Nephron progenitor cell (in vitro differentiated cells): ENCODE results near the gene SPDYE6.
"Not testable (repeated sequence)": the region's sequence is repeated elsewhere in the genome, so short reads cannot be mapped to it uniquely, and the experiment has no call there.

Experiments used
- DNase-seq: peaks from one replicate; pipeline ENCODE4 v3.0.0; 2021
- H3K27ac Mint-ChIP-seq: 2 replicates; pipeline ENCODE4 v1.8.0; 2021; ENCODE audit warnings: mild to moderate bottlenecking, moderate library complexity, mixed read lengths
- H3K27me3 Mint-ChIP-seq: 2 replicates; pipeline ENCODE4 v1.8.0; 2021; ENCODE audit warnings: mild to moderate bottlenecking, low read depth, mixed read lengths; ENCODE audit not compliant: poor library complexity
- H3K36me3 Mint-ChIP-seq: 2 replicates; pipeline ENCODE4 v1.8.0; 2021; ENCODE audit warnings: low read depth, mixed read lengths
- H3K4me1 Mint-ChIP-seq: 2 replicates; pipeline ENCODE4 v1.8.0; 2021; ENCODE audit warnings: mixed read lengths
- H3K4me3 Mint-ChIP-seq: 2 replicates; pipeline ENCODE4 v1.8.0; 2021; ENCODE audit warnings: mild to moderate bottlenecking, moderate library complexity, mixed read lengths
- H3K9me3 Mint-ChIP-seq: 2 replicates; pipeline ENCODE4 v1.8.0; 2021; ENCODE audit warnings: mild to moderate bottlenecking, moderate library complexity, mixed read lengths
- CTCF ChIP-seq: fragments of 200-600 bp; sonication (generic); IDR thresholded peaks from 2 replicates; pipeline ENCODE4 v1.5.0; 2021; ENCODE audit warnings: antibody characterized with exemption

The SPDYE6 gene

GRCh38 chr7:102326157-102326889 is 29.9 kb downstream of the SPDYE6 start:
- H3K27ac Mint-ChIP-seq = peak overlapping the region; percentile 51
- TF ChIP-seq CTCF = no peak
- peaks cover 22% of the 10 kb centered on the region for H3K27me3 Mint-ChIP-seq
- DNase-seq = no peak
- H3K36me3 Mint-ChIP-seq = no peaks in the 10 kb centered on the region
- no peaks in the 10 kb centered on the region for H3K9me3 Mint-ChIP-seq
- H3K4me1 Mint-ChIP-seq = peaks cover 22% of the 10 kb centered on the region
- H3K4me3 Mint-ChIP-seq = no peak overlapping the region

GRCh38 chr7:102325106-102325505 is 31.1 kb downstream of the SPDYE6 start:
- H3K27ac Mint-ChIP-seq, H3K36me3 Mint-ChIP-seq, H3K9me3 Mint-ChIP-seq, DNase-seq, H3K4me3 Mint-ChIP-seq: not testable (repeated sequence)
- peaks cover 16% of the 10 kb centered on the region for H3K4me1 Mint-ChIP-seq
- peaks cover 31% of the 10 kb centered on the region for H3K27me3 Mint-ChIP-seq

GRCh38 chr7:102323914-102324195 is 32.4 kb downstream of the SPDYE6 start:
- no peak for DNase-seq
- Mint-ChIP-seq H3K27me3 (peaks cover 32% of the 10 kb centered on the region), H3K36me3 (peaks cover 7% of the 10 kb centered on the region), H3K4me1 (peaks cover 16% of the 10 kb centered on the region), H3K4me3 (no peak overlapping the region), H3K9me3 (no peaks in the 10 kb centered on the region), H3K27ac (no peak overlapping the region)
- TF ChIP-seq CTCF = no peak

- TF ChIP-seq CTCF = no peak
- peak overlapping the region; percentile 29 for H3K27ac Mint-ChIP-seq
- peaks cover 27% of the 10 kb centered on the region for H3K27me3 Mint-ChIP-seq
- DNase-seq = no peak
- no peak overlapping the region for H3K4me3 Mint-ChIP-seq
- peaks cover 10% of the 10 kb centered on the region for H3K4me1 Mint-ChIP-seq
- no peaks in the 10 kb centered on the region for H3K9me3 Mint-ChIP-seq
- peaks cover 15% of the 10 kb centered on the region for H3K36me3 Mint-ChIP-seq
Observed at GRCh38 chr7:102322202-102322715, 34.0 kb downstream of the SPDYE6 start.

GRCh38 chr7:102321351-102322201 is 34.7 kb downstream of the SPDYE6 start:
- Mint-ChIP-seq H3K4me3 (no peak overlapping the region), H3K27ac (no peak overlapping the region), H3K4me1 (peaks cover 10% of the 10 kb centered on the region), H3K36me3 (peaks cover 19% of the 10 kb centered on the region), H3K27me3 (peaks cover 27% of the 10 kb centered on the region), H3K9me3 (no peaks in the 10 kb centered on the region)
- peak; percentile 68 for DNase-seq
- TF ChIP-seq CTCF = no peak

GRCh38 chr7:102320601-102321350 is 35.5 kb downstream of the SPDYE6 start:
- Mint-ChIP-seq H3K36me3 (peaks cover 19% of the 10 kb centered on the region), H3K27ac (peak overlapping the region; percentile 25), H3K4me3 (no peak overlapping the region), H3K27me3 (peaks cover 27% of the 10 kb centered on the region), H3K4me1 (peaks cover 10% of the 10 kb centered on the region), H3K9me3 (no peaks in the 10 kb centered on the region)
- no peak for DNase-seq
- TF ChIP-seq CTCF = no peak
